ENCODE measurements around the gene STK24.

STK24 gene

DNA sequence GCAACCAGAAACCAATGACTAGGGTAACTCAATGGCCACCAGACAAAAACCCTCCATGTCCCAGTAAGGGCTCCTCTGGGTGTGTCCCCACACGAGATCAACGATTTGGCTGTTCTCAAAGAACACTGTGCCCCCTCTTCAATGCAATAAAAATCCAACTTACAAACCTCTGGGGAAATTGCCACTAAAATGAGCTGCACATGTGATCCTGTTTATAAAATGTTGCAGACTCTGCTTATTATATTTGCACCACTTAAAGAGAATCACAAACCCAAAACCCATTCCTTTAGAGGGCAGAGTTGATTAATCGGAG, 80.5 kb downstream of the STK24 start:
- no peak overlapping the region for H3K4me3 ChIP-seq (ENCODE audit: low read depth, low read length)
- TF ChIP-seq CTCF (IDR thresholded peaks at IDR 0.05; ENCODE audit: low read depth, low read length), result no peak
- in situ Hi-C loops (cut with HindIII; ENCODE audit: low sequenced_read_pairs), result no loop called here
- no peak for DNase-seq (ENCODE audit: low read depth, low spot score)

GRCh38 chr13:98495627-98496478, 81.1 kb downstream of the STK24 start:
- no peak for DNase-seq (ENCODE audit: low read depth, low spot score)
- no peak for TF ChIP-seq CTCF (IDR thresholded peaks at IDR 0.05; ENCODE audit: low read depth, low read length)
- in situ Hi-C loops (cut with HindIII; ENCODE audit: low sequenced_read_pairs), result no loop called here
- H3K4me3 ChIP-seq (ENCODE audit: low read depth, low read length), result no peak overlapping the region

DNA sequence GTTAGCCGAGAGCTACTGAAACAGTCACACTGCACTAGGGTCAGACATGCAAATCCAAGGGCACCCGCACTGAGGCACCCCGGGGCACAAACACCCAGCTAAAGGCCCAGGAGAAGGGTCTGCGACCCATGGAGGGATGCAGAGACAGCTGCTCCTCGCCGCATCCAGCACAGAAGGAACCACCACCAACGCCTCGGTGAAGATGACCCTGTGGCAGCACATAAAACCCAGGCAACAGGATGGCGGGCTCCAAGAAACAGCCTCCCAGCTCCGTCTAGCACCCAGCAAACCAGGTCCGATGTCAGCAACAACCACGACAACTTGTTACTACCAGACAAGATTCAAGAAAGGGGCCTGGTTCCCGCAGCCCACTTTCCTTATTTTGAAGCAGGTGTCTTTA, 82.1 kb downstream of the STK24 start:
- H3K4me3 ChIP-seq (ENCODE audit: low read depth, low read length), result no peak overlapping the region
- no peak for DNase-seq (ENCODE audit: low read depth, low spot score)
- in situ Hi-C loops (cut with HindIII; ENCODE audit: low sequenced_read_pairs), result no loop called here
- TF ChIP-seq CTCF (IDR thresholded peaks at IDR 0.05; ENCODE audit: low read depth, low read length), result no peak

DNA sequence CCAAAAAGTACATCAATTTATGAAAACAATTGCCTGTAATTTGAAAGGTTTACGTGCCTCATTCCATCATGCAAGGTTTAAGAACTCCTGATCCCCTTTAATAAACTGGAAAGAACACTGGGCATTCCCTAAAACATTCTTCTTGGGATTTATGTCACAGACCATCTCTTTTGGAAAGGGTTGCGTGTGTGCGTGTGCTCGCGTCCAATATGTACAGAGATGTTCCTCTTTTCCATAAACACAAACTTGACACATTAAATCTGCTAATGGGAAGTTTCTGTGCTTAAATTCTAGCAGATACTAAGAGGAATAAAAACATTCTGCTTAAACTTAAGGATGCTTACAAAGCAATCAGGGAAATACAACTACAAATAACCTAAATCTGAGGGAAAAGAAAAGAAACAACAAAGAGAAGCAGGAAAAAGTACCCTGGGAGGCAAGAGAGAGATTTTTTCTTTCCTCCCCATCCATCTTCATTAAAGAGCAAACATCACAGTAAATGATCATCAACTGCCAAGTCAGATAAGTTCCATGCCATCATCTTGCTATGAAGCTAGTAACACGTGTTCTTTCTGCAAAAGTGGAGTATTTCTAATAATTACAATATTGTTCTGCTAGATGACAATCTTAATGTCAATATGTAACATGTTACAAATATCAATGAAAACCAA, 83.7 kb downstream of the STK24 start:
- H3K4me3 ChIP-seq (ENCODE audit: low read depth, low read length), result no peak overlapping the region
- DNase-seq (ENCODE audit: low read depth, low spot score), result no peak
- in situ Hi-C loops (cut with HindIII; ENCODE audit: low sequenced_read_pairs), result no loop called here
- no peak for TF ChIP-seq CTCF (IDR thresholded peaks at IDR 0.05; ENCODE audit: low read depth, low read length)

GRCh38 chr13:98492335-98493041, 84.4 kb downstream of the STK24 start:
- no peak for TF ChIP-seq CTCF (IDR thresholded peaks at IDR 0.05; ENCODE audit: low read depth, low read length)
- in situ Hi-C loops (cut with HindIII; ENCODE audit: low sequenced_read_pairs), result no loop called here
- no peak for DNase-seq (ENCODE audit: low read depth, low spot score)

GRCh38 chr13:98490866-98491265, 86.0 kb downstream of the STK24 start:
- in situ Hi-C loops (cut with HindIII; ENCODE audit: low sequenced_read_pairs), result no loop called here
- TF ChIP-seq CTCF (IDR thresholded peaks at IDR 0.05; ENCODE audit: low read depth, low read length), result no peak
- DNase-seq (ENCODE audit: low read depth, low spot score), result no peak
- no peak overlapping the region for H3K4me3 ChIP-seq (ENCODE audit: low read depth, low read length)

More at GRCh38 chr13:98492335-98493041, 84.4 kb downstream of the STK24 start:
- H3K4me3 ChIP-seq (ENCODE audit: low read depth, low read length), result no peak overlapping the region
